CD4-positive, alpha-beta T cell treated with Interleukin-10 for 1 hour (primary cell): Measurements from ENCODE around the gene ZC3H7B.

ENCODE experiments used
- DNase-seq: peaks from one replicate; pipeline ENCODE4 v3.0.0-alpha.2; 2020

ZC3H7B gene

GRCh38 chr22:41356430-41357028 is 55.2 kb downstream of the ZC3H7B start:
- DNase-seq: no peak

DNA sequence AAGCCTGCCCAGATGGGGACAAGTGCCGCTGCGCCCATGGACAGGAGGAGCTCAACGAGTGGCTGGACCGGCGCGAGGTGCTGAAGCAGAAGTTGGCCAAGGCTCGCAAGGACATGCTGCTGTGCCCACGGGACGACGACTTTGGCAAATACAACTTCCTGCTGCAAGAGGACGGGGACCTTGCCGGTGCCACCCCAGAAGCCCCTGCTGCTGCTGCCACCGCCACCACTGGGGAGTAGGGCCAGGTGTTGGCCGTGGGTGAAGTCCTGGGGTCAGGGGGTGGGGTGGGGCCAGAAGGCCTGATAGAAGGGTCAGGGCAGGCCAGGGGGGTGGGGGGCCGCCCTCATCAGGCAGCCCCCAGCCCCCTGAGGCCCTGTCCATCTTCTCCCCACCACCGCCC is 55.9 kb downstream of the ZC3H7B start:
- DNase-seq: no peak

GRCh38 chr22:41358927-41359326 is 57.6 kb downstream of the ZC3H7B start:
- no peak for DNase-seq

DNA sequence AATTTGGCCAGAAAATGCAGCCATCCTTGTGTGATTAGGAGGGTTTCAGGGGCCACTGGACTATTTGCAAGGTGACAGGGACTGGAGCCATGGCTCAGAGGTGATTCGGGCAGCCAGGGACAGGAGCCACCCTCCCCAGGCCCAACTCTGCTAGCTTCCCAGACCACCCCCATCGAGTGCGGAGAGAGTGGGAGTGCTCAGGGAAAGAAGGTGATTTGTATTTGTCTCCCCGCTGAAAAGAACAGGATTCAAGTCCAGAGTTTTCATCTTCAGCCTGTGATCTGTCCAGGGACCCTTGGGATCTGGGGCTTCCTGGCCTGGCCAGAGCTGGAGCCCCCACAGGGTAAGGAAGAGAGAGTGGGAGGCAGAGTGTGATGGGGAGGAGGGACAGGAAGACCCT is 58.1 kb downstream of the ZC3H7B start:
- no peak for DNase-seq

GRCh38 chr22:41360126-41360525 is 58.8 kb downstream of the ZC3H7B start:
- DNase-seq: no peak

- no peak for DNase-seq
Measured at GRCh38 chr22:41361716-41362310, 60.5 kb downstream of the ZC3H7B start.

- no peak for DNase-seq
Measured at GRCh38 chr22:41362615-41363014, 61.3 kb downstream of the ZC3H7B start.

DNA sequence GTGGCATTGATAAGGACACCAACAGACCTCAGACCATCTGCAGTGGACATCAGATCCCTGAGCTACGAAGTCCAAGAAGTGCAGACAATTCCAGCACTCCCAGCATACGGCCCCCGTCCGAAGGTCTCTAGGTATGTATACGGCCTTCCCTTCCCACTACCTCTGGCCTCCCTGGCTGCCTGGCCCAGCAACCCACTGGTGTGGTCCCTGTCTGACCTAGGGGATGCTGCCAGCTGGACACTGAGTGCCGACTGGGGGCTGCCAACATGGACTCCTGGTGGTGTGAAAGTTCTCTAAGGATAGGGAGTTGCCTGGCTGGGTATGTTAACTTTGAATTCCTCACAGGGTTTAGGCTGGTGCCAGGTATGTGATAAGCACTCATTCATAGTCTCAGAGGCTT is 62.9 kb downstream of the ZC3H7B start:
- DNase-seq: no peak

GRCh38 chr22:41364955-41365354 is 63.6 kb downstream of the ZC3H7B start:
- no peak for DNase-seq

DNA sequence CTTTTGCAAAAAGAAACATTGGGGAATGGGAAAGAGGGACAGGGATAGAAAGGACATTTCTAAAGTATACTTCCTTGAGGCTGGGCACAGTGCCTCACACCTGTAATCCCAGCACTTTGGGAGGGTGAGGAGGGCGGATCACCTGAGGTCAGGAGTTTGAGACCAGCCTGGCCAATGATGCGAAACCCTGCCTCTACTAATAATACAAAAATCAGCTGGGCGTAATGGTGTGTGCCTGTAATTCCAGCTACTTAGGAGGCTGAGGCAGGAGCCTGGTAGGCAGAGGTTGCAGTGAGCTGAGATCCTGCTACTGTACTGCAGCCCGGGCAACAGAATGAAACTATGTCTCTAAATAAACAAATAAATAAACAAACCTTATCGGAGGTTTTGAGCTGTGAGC is 64.1 kb downstream of the ZC3H7B start:
- DNase-seq: no peak

DNA sequence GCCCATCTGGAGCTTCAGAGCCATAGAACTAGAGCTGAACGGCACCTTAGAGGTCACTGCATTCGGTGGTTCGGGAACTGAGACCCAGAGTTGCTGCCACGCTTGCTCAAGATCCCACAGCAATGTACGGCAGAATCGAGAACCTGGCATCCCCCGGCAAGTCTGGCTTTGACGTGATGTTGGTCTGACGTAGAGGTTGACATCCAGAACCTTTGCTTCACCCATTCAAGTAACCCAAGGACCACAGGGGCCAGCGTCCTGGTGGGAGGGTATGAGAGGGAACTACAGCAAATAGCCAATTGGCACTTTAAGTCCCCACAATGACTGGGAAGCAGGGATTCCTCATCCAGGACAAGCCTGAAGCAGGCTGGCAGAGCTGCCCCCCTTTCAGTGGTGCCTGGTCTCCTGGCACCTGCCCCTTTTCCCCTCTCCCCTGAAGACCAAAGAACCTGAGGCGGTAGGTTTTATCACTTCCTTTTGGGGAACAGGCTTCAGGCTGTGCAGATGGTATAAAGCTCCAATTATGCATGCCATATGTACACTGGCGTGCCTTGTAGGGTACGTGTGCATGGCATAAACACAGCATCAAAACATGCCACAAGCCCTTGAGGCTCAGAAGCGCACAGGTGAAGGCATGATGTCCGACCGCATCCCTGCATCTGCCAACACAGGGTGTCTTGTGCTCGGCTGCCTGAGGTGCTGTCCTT is 65.2 kb downstream of the ZC3H7B start:
- no peak for DNase-seq

DNA sequence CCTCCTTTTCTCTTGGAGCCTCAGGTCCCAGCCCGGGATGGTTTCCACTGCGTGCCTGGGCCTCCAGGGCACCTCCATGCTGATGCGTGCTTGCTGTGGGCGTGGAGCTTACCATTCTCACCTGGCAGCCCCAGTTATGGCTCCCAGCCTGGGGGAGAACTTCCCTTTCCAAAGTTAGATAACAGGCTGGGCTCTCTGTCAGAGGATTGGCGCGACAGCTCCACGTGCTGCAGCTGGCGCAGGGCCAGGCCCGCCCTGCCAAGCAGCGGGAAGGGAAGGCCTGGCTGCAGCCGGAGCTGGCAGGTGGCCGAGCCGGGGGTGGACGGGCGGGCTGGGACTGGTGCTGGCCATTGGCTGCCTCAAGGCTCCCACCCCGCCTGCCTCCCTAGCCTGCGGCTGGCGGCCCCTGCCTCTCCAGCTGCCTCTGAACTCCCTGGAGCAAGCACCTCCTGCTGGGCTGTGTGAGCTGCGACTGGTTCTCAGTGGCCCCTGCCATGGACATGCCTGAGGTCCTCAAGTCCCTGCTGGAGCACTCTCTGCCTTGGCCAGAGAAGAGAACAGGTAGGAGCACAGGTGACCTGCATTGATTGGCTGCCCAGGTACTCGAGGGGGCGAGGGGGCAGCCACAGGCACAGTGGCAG is 65.8 kb downstream of the ZC3H7B start:
- peak; percentile 7 for DNase-seq

GRCh38 chr22:41367680-41368542 is 66.6 kb downstream of the ZC3H7B start:
- DNase-seq: no peak

DNA sequence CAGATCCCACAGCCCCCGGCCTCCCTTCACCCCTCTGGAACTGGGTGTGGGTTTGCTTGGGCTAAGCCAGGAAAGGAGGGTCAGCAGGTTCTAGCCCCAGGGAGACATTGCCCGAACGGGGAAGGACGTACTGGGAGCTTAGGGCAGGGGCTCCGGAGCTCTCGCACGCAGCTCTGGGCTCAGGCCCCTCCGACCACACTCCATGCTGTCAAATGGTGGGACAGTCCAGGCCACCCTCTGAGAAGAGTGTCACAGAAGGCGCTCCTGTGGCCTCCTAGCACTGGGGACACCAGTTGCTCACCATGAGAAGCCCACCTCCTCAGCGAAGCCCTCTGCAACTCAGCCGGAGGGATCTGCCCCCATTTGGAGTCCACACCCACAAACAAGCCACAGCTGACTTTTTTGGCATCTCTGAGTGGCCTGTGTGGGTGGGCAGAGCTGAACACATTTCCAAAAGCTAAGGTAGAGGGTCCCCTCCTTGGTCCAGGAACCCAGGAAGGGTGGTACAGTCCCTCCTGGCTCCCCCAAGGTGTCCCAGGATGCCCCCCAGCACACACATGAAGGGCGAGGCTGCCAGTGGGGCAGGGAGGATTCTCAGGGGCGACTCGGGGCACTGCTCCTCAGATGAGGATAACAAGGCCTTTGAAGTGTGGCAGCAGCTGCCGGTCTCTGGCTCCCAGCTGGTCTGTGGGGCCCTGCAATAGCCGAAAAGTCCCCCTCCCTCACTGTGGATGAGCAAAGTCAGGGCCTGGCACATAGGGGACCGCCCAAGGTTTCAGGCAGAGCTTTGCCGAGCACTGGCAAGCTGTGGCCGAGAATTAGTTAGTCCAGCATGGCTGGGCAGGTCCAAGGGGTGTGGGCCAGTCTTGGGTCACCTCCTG is 67.5 kb downstream of the ZC3H7B start:
- no peak for DNase-seq

- no peak for DNase-seq
Measured at GRCh38 chr22:41369424-41369745, 68.1 kb downstream of the ZC3H7B start.

DNA sequence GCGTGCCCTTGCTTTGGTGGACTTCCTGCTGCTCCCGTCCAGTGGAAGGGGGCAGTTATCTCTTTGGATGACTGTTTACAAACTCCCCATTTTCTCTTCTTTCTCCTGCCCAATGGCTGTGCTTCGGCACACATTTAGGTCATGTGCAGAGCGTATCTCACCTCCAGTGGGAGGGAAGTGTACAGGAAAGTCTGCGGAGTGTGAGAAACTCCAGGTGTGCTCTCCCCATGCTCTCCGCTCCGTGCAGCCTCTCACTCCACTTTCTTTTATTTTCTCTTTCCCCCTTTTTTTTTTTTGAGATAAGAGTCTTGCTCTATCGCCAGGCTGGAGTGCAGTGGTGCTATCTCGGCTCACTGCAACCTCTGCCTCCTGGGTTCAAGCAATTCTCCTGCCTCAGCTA is 68.5 kb downstream of the ZC3H7B start:
- no peak for DNase-seq

DNA sequence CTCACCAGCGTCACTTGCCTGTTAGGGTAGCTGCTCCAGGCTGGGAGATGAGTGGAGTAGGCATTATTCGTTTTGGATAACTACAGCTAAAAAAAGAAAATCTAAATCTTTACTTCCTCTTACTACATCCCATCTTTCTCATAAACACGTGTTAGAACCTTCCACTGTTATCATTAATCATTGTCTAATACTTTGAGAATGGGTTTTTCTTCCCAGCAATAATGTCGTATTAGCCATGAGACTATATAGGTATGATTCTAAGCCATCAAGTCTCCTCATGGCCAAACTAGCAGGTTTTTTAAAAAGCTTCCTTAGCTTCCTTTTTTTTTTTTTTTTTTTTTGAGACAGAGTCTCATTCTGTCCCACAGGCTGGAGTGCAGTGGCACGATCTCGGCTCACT is 76.5 kb downstream of the ZC3H7B start:
- no peak for DNase-seq

- DNase-seq: no peak
Measured at GRCh38 chr22:41380993-41381328, 79.6 kb downstream of the ZC3H7B start.

DNA sequence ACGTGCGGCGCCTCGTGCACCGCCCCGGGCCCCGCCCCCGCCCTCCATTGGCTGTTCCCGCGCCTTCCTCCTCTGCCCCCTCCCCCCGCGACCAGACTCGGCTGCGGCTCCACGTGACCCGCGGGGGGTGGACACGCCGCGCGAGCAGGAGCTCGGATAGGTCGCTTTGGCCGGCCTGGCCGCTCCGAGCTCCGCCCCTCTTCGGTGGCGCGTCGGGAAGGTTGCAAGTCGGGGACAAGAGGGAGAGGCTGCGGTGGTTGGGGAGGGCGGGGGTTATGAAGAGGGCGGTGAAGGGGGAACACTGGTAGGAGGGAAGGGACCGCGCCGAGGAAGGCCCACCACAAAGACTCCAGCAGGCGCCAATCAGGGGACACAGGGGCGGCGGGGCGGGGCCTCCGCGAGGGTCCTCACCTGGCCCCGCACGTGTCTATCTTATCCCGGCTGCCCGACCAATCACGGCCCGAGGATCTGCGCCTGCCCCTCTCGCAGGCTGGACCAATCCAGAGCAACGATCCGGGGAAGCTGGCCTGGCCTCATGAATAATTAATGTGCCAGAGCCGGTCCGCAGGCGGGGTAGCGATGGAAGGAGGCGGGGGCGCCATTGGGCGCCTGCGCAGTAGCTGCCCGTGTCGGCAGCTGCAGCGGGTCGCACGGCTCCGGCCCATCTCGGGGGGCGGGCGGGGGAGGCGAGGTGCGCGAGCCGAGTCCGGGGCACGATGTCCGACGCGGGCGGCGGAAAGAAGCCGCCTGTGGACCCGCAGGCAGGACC is 80.2 kb downstream of the ZC3H7B start, which contains the start of gene TEF:
Gene TEF, plus strand, starts transcription at position 614 of the 769 bp plus-strand sequence. Its CDS starts 103 bp downstream, at position 717.
- DNase-seq: peak; percentile 99

GRCh38 chr22:41382098-41382578 is 80.8 kb downstream of the ZC3H7B start:
- DNase-seq: peak; percentile 65

GRCh38 chr22:41382610-41383009 is 81.3 kb downstream of the ZC3H7B start:
- DNase-seq: no peak
